Fibroblast of upper back skin (primary cell): ENCODE results near the gene HS1BP3.

Experiments
- DNase-seq: peaks from one replicate; pipeline ENCODE4 v3.0.0-alpha.2; 2013

HS1BP3 gene

GRCh38 chr2:20615466-20616241 is 35.2 kb downstream of the HS1BP3 start:
- DNase-seq = no peak

GRCh38 chr2:20615068-20615465 is 35.8 kb downstream of the HS1BP3 start:
- DNase-seq = no peak

- DNase-seq = peak; percentile 69
Observed at GRCh38 chr2:20614201-20615067, 36.5 kb downstream of the HS1BP3 start.

GRCh38 chr2:20612925-20613916 is 37.7 kb downstream of the HS1BP3 start:
- no peak for DNase-seq

- no peak for DNase-seq
Observed at GRCh38 chr2:20611844-20612356, 39.0 kb downstream of the HS1BP3 start.

GRCh38 chr2:20611077-20611843 is 39.6 kb downstream of the HS1BP3 start:
- peak; percentile 75 for DNase-seq

- DNase-seq = no peak
Observed at GRCh38 chr2:20609995-20610357, 40.9 kb downstream of the HS1BP3 start.

- peak; percentile 79 for DNase-seq
Observed at GRCh38 chr2:20609349-20609994, 41.4 kb downstream of the HS1BP3 start.

- no peak for DNase-seq
Observed at GRCh38 chr2:20608666-20609348, 42.1 kb downstream of the HS1BP3 start.

- DNase-seq = no peak
Observed at GRCh38 chr2:20607446-20607845, 43.5 kb downstream of the HS1BP3 start.

GRCh38 chr2:20606198-20606597 is 44.7 kb downstream of the HS1BP3 start:
- DNase-seq = no peak

GRCh38 chr2:20604951-20605381 is 45.9 kb downstream of the HS1BP3 start:
- peak; percentile 94 for DNase-seq

- DNase-seq = no peak
Observed at GRCh38 chr2:20604401-20604911, 46.4 kb downstream of the HS1BP3 start.

GRCh38 chr2:20603791-20604190 is 47.1 kb downstream of the HS1BP3 start:
- no peak for DNase-seq

GRCh38 chr2:20602803-20603202 is 48.1 kb downstream of the HS1BP3 start:
- DNase-seq = no peak

GRCh38 chr2:20600756-20601325 is 50.1 kb downstream of the HS1BP3 start:
- no peak for DNase-seq

- DNase-seq = no peak
Observed at GRCh38 chr2:20599861-20600461, 50.9 kb downstream of the HS1BP3 start.

- DNase-seq = no peak
Observed at GRCh38 chr2:20599001-20599600, 51.8 kb downstream of the HS1BP3 start.

GRCh38 chr2:20597860-20598183 is 53.1 kb downstream of the HS1BP3 start:
- DNase-seq = no peak
